T-helper 1 cell treated with Interleukin-12 subunit alpha and Interleukin-12 subunit beta and Interleukin-4 antibody, amounts not matched to agents 30 μg/mL and 1 μg/mL, for 36 hours (primary cell): ENCODE measurements around the gene C9orf152.
"Not testable (repeated sequence)": the region's sequence is repeated elsewhere in the genome, so short reads cannot be mapped to it uniquely, and the experiment has no call there.

Source experiments
- H3K27ac Mint-ChIP-seq: one replicate; pipeline ENCODE4 v1.8.0; 2021; ENCODE audit warnings: mild to moderate bottlenecking, mixed read lengths
- H3K27me3 Mint-ChIP-seq: one replicate; pipeline ENCODE4 v1.8.0; 2021; ENCODE audit warnings: low read depth, mixed read lengths
- H3K36me3 Mint-ChIP-seq: one replicate; pipeline ENCODE4 v1.8.0; 2021; ENCODE audit warnings: low read depth, mixed read lengths
- H3K4me1 Mint-ChIP-seq: one replicate; pipeline ENCODE4 v1.8.0; 2021; ENCODE audit warnings: low read depth, mixed read lengths
- H3K4me3 Mint-ChIP-seq: one replicate; pipeline ENCODE4 v1.8.0; 2021; ENCODE audit warnings: mild to moderate bottlenecking, moderate library complexity, mixed read lengths
- H3K9me3 Mint-ChIP-seq: one replicate; pipeline ENCODE4 v1.8.0; 2021; ENCODE audit warnings: mixed read lengths

The C9orf152 gene

GRCh38 chr9:110199643-110200042, 8.3 kb downstream of the C9orf152 start:
- H3K36me3 Mint-ChIP-seq = no peaks in the 10 kb centered on the region
- no peaks in the 10 kb centered on the region for H3K4me1 Mint-ChIP-seq
- no peaks in the 10 kb centered on the region for H3K9me3 Mint-ChIP-seq
- H3K4me3 Mint-ChIP-seq = no peak overlapping the region
- H3K27me3 Mint-ChIP-seq = peaks cover 15% of the 10 kb centered on the region
- H3K27ac Mint-ChIP-seq = no peak overlapping the region

- H3K27ac Mint-ChIP-seq = no peak overlapping the region
- peaks cover 6% of the 10 kb centered on the region for H3K4me1 Mint-ChIP-seq
- H3K36me3 Mint-ChIP-seq = no peaks in the 10 kb centered on the region
- H3K9me3 Mint-ChIP-seq = no peaks in the 10 kb centered on the region
- peaks cover 15% of the 10 kb centered on the region for H3K27me3 Mint-ChIP-seq
- no peak overlapping the region for H3K4me3 Mint-ChIP-seq
Measured at GRCh38 chr9:110198357-110198756, 9.6 kb downstream of the C9orf152 start.

- peaks cover 12% of the 10 kb centered on the region for H3K4me1 Mint-ChIP-seq
- no peaks in the 10 kb centered on the region for H3K9me3 Mint-ChIP-seq
- peaks cover 15% of the 10 kb centered on the region for H3K27me3 Mint-ChIP-seq
- H3K4me3 Mint-ChIP-seq = no peak overlapping the region
- H3K36me3 Mint-ChIP-seq = no peaks in the 10 kb centered on the region
- no peak overlapping the region for H3K27ac Mint-ChIP-seq
Measured at GRCh38 chr9:110197330-110198187, 10.4 kb downstream of the C9orf152 start.

- H3K4me1 Mint-ChIP-seq = peaks cover 12% of the 10 kb centered on the region
- H3K27me3 Mint-ChIP-seq, H3K36me3 Mint-ChIP-seq, H3K27ac Mint-ChIP-seq, H3K4me3 Mint-ChIP-seq, H3K9me3 Mint-ChIP-seq: not testable (repeated sequence)
Measured at GRCh38 chr9:110196084-110196499, 11.9 kb downstream of the C9orf152 start.

GRCh38 chr9:110192531-110193261, 15.3 kb downstream of the C9orf152 start:
- peaks cover 21% of the 10 kb centered on the region for H3K4me1 Mint-ChIP-seq
- H3K4me3 Mint-ChIP-seq = no peak overlapping the region
- H3K9me3 Mint-ChIP-seq = no peaks in the 10 kb centered on the region
- no peak overlapping the region for H3K27ac Mint-ChIP-seq
- no peaks in the 10 kb centered on the region for H3K36me3 Mint-ChIP-seq
- H3K27me3 Mint-ChIP-seq = no peaks in the 10 kb centered on the region

- Mint-ChIP-seq H3K4me1 (peaks cover 21% of the 10 kb centered on the region), H3K9me3 (no peaks in the 10 kb centered on the region), H3K4me3 (no peak overlapping the region), H3K27me3 (no peaks in the 10 kb centered on the region), H3K36me3 (no peaks in the 10 kb centered on the region), H3K27ac (no peak overlapping the region)
Measured at GRCh38 chr9:110191615-110192014, 16.3 kb downstream of the C9orf152 start.

- no peak overlapping the region for H3K4me3 Mint-ChIP-seq
- H3K27me3 Mint-ChIP-seq = no peaks in the 10 kb centered on the region
- no peak overlapping the region for H3K27ac Mint-ChIP-seq
- H3K9me3 Mint-ChIP-seq = no peaks in the 10 kb centered on the region
- peaks cover 21% of the 10 kb centered on the region for H3K4me1 Mint-ChIP-seq
- H3K36me3 Mint-ChIP-seq = no peaks in the 10 kb centered on the region
Measured at GRCh38 chr9:110189559-110190320, 18.2 kb downstream of the C9orf152 start.

GRCh38 chr9:110188991-110189390, 19.0 kb downstream of the C9orf152 start:
- H3K9me3 Mint-ChIP-seq = no peaks in the 10 kb centered on the region
- H3K27me3 Mint-ChIP-seq = no peaks in the 10 kb centered on the region
- H3K4me3 Mint-ChIP-seq = no peak overlapping the region
- no peak overlapping the region for H3K27ac Mint-ChIP-seq
- no peaks in the 10 kb centered on the region for H3K36me3 Mint-ChIP-seq
- H3K4me1 Mint-ChIP-seq = peaks cover 16% of the 10 kb centered on the region

- no peak overlapping the region for H3K4me3 Mint-ChIP-seq
- no peaks in the 10 kb centered on the region for H3K27me3 Mint-ChIP-seq
- H3K27ac Mint-ChIP-seq = no peak overlapping the region
- H3K36me3 Mint-ChIP-seq = no peaks in the 10 kb centered on the region
- H3K9me3 Mint-ChIP-seq = no peaks in the 10 kb centered on the region
- H3K4me1 Mint-ChIP-seq = peaks cover 15% of the 10 kb centered on the region
Measured at GRCh38 chr9:110188101-110188500, 19.9 kb downstream of the C9orf152 start.

GRCh38 chr9:110187126-110187525, 20.8 kb downstream of the C9orf152 start:
- no peak overlapping the region for H3K4me3 Mint-ChIP-seq
- no peak overlapping the region for H3K27ac Mint-ChIP-seq
- H3K27me3 Mint-ChIP-seq = no peaks in the 10 kb centered on the region
- peaks cover 9% of the 10 kb centered on the region for H3K4me1 Mint-ChIP-seq
- H3K36me3 Mint-ChIP-seq = no peaks in the 10 kb centered on the region
- H3K9me3 Mint-ChIP-seq = no peaks in the 10 kb centered on the region

GRCh38 chr9:110186254-110186653, 21.7 kb downstream of the C9orf152 start:
- H3K4me1 Mint-ChIP-seq = peaks cover 9% of the 10 kb centered on the region
- H3K27me3 Mint-ChIP-seq = no peaks in the 10 kb centered on the region
- no peak overlapping the region for H3K4me3 Mint-ChIP-seq
- no peak overlapping the region for H3K27ac Mint-ChIP-seq
- no peaks in the 10 kb centered on the region for H3K36me3 Mint-ChIP-seq
- H3K9me3 Mint-ChIP-seq = no peaks in the 10 kb centered on the region

GRCh38 chr9:110185806-110186205, 22.2 kb downstream of the C9orf152 start:
- H3K9me3 Mint-ChIP-seq = peaks cover 3% of the 10 kb centered on the region
- H3K4me1 Mint-ChIP-seq = peaks cover 12% of the 10 kb centered on the region
- no peaks in the 10 kb centered on the region for H3K27me3 Mint-ChIP-seq
- no peak overlapping the region for H3K27ac Mint-ChIP-seq
- H3K36me3 Mint-ChIP-seq = peaks cover under 1% of the 10 kb centered on the region
- no peak overlapping the region for H3K4me3 Mint-ChIP-seq

- no peaks in the 10 kb centered on the region for H3K27me3 Mint-ChIP-seq
- H3K36me3 Mint-ChIP-seq = peaks cover 5% of the 10 kb centered on the region
- H3K9me3 Mint-ChIP-seq = peaks cover 8% of the 10 kb centered on the region
- peaks cover 14% of the 10 kb centered on the region for H3K4me1 Mint-ChIP-seq
- no peak overlapping the region for H3K4me3 Mint-ChIP-seq
- no peak overlapping the region for H3K27ac Mint-ChIP-seq
Measured at GRCh38 chr9:110183208-110184145, 24.5 kb downstream of the C9orf152 start.
